HFF-Myc (cell line): ENCODE measurements around the gene MRPS18B.

ENCODE experiments used
- DNase-seq: peaks from one replicate; pipeline ENCODE4 v3.0.0-alpha.2; 2011; ENCODE audit warnings: low read depth; ENCODE audit errors: extremely low read depth
- H3K4me3 ChIP-seq: replicated peaks from 2 replicates; pipeline ENCODE4 v1.5.1; 2011; ENCODE audit warnings: low read depth, mild to moderate bottlenecking, control low read depth, low read length
- CTCF ChIP-seq: IDR thresholded peaks from 2 replicates; pipeline ENCODE4 v1.5.1; 2012; ENCODE audit warnings: mild to moderate bottlenecking, low read depth, low read length, control low read depth; ENCODE audit errors: missing control alignments

Gene MRPS18B

GRCh38 chr6:30572148-30572547 lies 45.5 kb upstream of the MRPS18B start:
- no peak for DNase-seq
- peak overlapping the region; percentile 68 for H3K4me3 ChIP-seq
- no peak for TF ChIP-seq CTCF

GRCh38 chr6:30573113-30573512 lies 44.5 kb upstream of the MRPS18B start:
- no peak for TF ChIP-seq CTCF
- peak overlapping the region; percentile 68 for H3K4me3 ChIP-seq
- no peak for DNase-seq

GRCh38 chr6:30578051-30578450 lies 39.6 kb upstream of the MRPS18B start:
- no peak for DNase-seq
- TF ChIP-seq CTCF = no peak
- no peak overlapping the region for H3K4me3 ChIP-seq

GRCh38 chr6:30583921-30584320 lies 33.7 kb upstream of the MRPS18B start:
- no peak overlapping the region for H3K4me3 ChIP-seq
- DNase-seq = no peak
- no peak for TF ChIP-seq CTCF

- TF ChIP-seq CTCF = no peak
- DNase-seq = no peak
- H3K4me3 ChIP-seq = no peak overlapping the region
Measured at GRCh38 chr6:30589754-30590358, 27.8 kb upstream of the MRPS18B start.

- DNase-seq = no peak
- TF ChIP-seq CTCF = no peak
- H3K4me3 ChIP-seq = no peak overlapping the region
Measured at GRCh38 chr6:30590509-30590908, 27.1 kb upstream of the MRPS18B start.

- no peak overlapping the region for H3K4me3 ChIP-seq
- no peak for TF ChIP-seq CTCF
- no peak for DNase-seq
Measured at GRCh38 chr6:30591008-30591407, 26.6 kb upstream of the MRPS18B start.
